ENCODE measurements around the gene TMEM52. TPM values are rescaled to one million over a fixed set of nuclear protein-coding genes. Genes with fewer than 3 reads are reported as not detected.

Gene TMEM52
- total RNA-seq, 1 donor from 2014 or later, result 0.51 TPM

- Mint-ChIP-seq H3K27me3 (peaks cover 5% of the 10 kb centered on the region), H3K4me3 (no peak overlapping the region), H3K4me1 (peaks cover 6% of the 10 kb centered on the region), H3K36me3 (ENCODE audit: low read depth) (no peaks in the 10 kb centered on the region), H3K27ac (no peak overlapping the region), H3K9me3 (no peaks in the 10 kb centered on the region)
- no peak for ATAC-seq (ENCODE audit: low read depth)
- TF ChIP-seq CTCF (IDR thresholded peaks at IDR 0.05), result no peak
- intact Hi-C loops (cut with micrococcal nuclease), result no loop called here
- ChIA-PET POLR2A (no interaction called here), CTCF (no interaction called here)
- DNase-seq, result no peak
Measured at GRCh38 chr1:1914101-1914970, 4.7 kb downstream of the TMEM52 start.

GRCh38 chr1:1911350-1912041 is 7.6 kb downstream of the TMEM52 start:
- peaks cover 17% of the 10 kb centered on the region for H3K4me1 Mint-ChIP-seq
- no peak for TF ChIP-seq CTCF (IDR thresholded peaks at IDR 0.05)
- ChIA-PET POLR2A (interaction anchor here (0.6 kb wide), 1 partner anchor 127 kb away, joined by 3 read pairs; no protein-coding TSS in a partner anchor), CTCF (no interaction called here)
- no peaks in the 10 kb centered on the region for H3K36me3 Mint-ChIP-seq (ENCODE audit: low read depth)
- DNase-seq (no peak), ATAC-seq (ENCODE audit: low read depth) (no peak)
- peaks cover 5% of the 10 kb centered on the region for H3K27me3 Mint-ChIP-seq
- no peaks in the 10 kb centered on the region for H3K9me3 Mint-ChIP-seq
- H3K27ac Mint-ChIP-seq, result no peak overlapping the region
- no peak overlapping the region for H3K4me3 Mint-ChIP-seq
- intact Hi-C loops (cut with micrococcal nuclease), result no loop called here

- intact Hi-C loops (cut with micrococcal nuclease), result no loop called here
- ATAC-seq (ENCODE audit: low read depth) (no peak), DNase-seq (peak; percentile 16)
- peaks cover 5% of the 10 kb centered on the region for H3K27me3 Mint-ChIP-seq
- peak overlapping the region; percentile 82 for H3K4me3 Mint-ChIP-seq
- CTCF ChIA-PET, result no interaction called here
- H3K4me1 Mint-ChIP-seq, result peaks cover 23% of the 10 kb centered on the region
- POLR2A ChIA-PET, result interaction anchor here (0.6 to 1.2 kb wide), 2 partner anchors 9 to 126 kb away, joined by 3 read pairs; no protein-coding TSS in a partner anchor
- H3K36me3 Mint-ChIP-seq (ENCODE audit: low read depth), result no peaks in the 10 kb centered on the region
- H3K27ac Mint-ChIP-seq, result no peak overlapping the region
- no peak for TF ChIP-seq CTCF (IDR thresholded peaks at IDR 0.05)
- H3K9me3 Mint-ChIP-seq, result no peaks in the 10 kb centered on the region
Measured at GRCh38 chr1:1910651-1911331, 8.3 kb downstream of the TMEM52 start.

- Mint-ChIP-seq H3K9me3 (no peaks in the 10 kb centered on the region), H3K4me1 (peaks cover 23% of the 10 kb centered on the region), H3K27ac (peak overlapping the region; percentile 63), H3K27me3 (peaks cover 5% of the 10 kb centered on the region), H3K36me3 (ENCODE audit: low read depth) (no peaks in the 10 kb centered on the region), H3K4me3 (peak overlapping the region; percentile 82)
- POLR2A ChIA-PET, result interaction anchor here (0.9 to 2.3 kb wide), 7 partner anchors 8 to 482 kb away, joined by 3 to 10 read pairs (median 4); partner anchors contain the start of genes CDK11A, MORN1 and RER1
- no peak for DNase-seq
- intact Hi-C loops (cut with micrococcal nuclease), result no loop called here
- CTCF ChIA-PET, result interaction anchor here (0.8 to 2.9 kb wide), 3 partner anchors 11 to 130 kb away, joined by 3 to 17 read pairs (median 11); partner anchors contain the start of gene NADK
- no peak for ATAC-seq (ENCODE audit: low read depth)
- TF ChIP-seq CTCF (IDR thresholded peaks at IDR 0.05), result no peak
Measured at GRCh38 chr1:1910033-1910465, 9.0 kb downstream of the TMEM52 start.

Data from activated B cell treated with CpG ODN at 0.5 μM for 24 hours (primary cell).